Measurements from ENCODE around the gene TSNAX. TPM values are rescaled to one million over a fixed set of nuclear protein-coding genes. Genes with fewer than 3 reads are reported as not detected.

The TSNAX gene
- total RNA-seq, 1 experiment from 2014 or later: 38.0 TPM

DNA sequence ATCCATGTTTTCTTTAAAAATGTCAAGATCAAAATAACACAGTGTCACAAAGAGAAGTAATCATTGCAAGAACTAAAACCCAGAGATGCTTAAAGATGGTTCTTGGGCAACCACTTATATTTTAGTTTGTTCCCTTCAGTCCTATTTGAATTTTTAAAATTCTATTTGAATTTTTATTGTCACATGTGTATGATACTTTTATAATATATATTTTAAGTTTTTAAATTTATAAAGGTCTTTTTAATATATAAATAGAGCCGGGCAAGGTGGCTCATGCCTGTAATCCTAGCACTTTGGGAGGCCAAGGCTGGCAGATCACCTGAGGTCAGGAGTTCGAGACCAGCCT lies 75.8 kb downstream of the TSNAX start (continued):
- TF ChIP-seq, protein P1, sequence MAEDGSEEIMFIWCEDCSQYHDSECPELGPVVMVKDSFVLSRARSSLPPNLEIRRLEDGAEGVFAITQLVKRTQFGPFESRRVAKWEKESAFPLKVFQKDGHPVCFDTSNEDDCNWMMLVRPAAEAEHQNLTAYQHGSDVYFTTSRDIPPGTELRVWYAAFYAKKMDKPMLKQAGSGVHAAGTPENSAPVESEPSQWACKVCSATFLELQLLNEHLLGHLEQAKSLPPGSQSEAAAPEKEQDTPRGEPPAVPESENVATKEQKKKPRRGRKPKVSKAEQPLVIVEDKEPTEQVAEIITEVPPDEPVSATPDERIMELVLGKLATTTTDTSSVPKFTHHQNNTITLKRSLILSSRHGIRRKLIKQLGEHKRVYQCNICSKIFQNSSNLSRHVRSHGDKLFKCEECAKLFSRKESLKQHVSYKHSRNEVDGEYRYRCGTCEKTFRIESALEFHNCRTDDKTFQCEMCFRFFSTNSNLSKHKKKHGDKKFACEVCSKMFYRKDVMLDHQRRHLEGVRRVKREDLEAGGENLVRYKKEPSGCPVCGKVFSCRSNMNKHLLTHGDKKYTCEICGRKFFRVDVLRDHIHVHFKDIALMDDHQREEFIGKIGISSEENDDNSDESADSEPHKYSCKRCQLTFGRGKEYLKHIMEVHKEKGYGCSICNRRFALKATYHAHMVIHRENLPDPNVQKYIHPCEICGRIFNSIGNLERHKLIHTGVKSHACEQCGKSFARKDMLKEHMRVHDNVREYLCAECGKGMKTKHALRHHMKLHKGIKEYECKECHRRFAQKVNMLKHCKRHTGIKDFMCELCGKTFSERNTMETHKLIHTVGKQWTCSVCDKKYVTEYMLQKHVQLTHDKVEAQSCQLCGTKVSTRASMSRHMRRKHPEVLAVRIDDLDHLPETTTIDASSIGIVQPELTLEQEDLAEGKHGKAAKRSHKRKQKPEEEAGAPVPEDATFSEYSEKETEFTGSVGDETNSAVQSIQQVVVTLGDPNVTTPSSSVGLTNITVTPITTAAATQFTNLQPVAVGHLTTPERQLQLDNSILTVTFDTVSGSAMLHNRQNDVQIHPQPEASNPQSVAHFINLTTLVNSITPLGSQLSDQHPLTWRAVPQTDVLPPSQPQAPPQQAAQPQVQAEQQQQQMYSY (CRISPR knock-in tag; IDR thresholded peaks at IDR 0.05): no peak
- TF ChIP-seq, protein P2, sequence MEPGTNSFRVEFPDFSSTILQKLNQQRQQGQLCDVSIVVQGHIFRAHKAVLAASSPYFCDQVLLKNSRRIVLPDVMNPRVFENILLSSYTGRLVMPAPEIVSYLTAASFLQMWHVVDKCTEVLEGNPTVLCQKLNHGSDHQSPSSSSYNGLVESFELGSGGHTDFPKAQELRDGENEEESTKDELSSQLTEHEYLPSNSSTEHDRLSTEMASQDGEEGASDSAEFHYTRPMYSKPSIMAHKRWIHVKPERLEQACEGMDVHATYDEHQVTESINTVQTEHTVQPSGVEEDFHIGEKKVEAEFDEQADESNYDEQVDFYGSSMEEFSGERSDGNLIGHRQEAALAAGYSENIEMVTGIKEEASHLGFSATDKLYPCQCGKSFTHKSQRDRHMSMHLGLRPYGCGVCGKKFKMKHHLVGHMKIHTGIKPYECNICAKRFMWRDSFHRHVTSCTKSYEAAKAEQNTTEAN (CRISPR knock-in tag; IDR thresholded peaks at IDR 0.05): no peak
- TF ChIP-seq, protein P3, sequence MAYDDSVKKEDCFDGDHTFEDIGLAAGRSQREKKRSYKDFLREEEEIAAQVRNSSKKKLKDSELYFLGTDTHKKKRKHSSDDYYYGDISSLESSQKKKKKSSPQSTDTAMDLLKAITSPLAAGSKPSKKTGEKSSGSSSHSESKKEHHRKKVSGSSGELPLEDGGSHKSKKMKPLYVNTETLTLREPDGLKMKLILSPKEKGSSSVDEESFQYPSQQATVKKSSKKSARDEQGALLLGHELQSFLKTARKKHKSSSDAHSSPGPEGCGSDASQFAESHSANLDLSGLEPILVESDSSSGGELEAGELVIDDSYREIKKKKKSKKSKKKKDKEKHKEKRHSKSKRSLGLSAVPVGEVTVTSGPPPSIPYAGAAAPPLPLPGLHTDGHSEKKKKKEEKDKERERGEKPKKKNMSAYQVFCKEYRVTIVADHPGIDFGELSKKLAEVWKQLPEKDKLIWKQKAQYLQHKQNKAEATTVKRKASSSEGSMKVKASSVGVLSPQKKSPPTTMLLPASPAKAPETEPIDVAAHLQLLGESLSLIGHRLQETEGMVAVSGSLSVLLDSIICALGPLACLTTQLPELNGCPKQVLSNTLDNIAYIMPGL (CRISPR knock-in tag; IDR thresholded peaks at IDR 0.05): no peak
- TF ChIP-seq, protein P4, sequence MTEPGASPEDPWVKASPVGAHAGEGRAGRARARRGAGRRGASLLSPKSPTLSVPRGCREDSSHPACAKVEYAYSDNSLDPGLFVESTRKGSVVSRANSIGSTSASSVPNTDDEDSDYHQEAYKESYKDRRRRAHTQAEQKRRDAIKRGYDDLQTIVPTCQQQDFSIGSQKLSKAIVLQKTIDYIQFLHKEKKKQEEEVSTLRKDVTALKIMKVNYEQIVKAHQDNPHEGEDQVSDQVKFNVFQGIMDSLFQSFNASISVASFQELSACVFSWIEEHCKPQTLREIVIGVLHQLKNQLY (CRISPR knock-in tag; IDR thresholded peaks at IDR 0.05): no peak

DNA sequence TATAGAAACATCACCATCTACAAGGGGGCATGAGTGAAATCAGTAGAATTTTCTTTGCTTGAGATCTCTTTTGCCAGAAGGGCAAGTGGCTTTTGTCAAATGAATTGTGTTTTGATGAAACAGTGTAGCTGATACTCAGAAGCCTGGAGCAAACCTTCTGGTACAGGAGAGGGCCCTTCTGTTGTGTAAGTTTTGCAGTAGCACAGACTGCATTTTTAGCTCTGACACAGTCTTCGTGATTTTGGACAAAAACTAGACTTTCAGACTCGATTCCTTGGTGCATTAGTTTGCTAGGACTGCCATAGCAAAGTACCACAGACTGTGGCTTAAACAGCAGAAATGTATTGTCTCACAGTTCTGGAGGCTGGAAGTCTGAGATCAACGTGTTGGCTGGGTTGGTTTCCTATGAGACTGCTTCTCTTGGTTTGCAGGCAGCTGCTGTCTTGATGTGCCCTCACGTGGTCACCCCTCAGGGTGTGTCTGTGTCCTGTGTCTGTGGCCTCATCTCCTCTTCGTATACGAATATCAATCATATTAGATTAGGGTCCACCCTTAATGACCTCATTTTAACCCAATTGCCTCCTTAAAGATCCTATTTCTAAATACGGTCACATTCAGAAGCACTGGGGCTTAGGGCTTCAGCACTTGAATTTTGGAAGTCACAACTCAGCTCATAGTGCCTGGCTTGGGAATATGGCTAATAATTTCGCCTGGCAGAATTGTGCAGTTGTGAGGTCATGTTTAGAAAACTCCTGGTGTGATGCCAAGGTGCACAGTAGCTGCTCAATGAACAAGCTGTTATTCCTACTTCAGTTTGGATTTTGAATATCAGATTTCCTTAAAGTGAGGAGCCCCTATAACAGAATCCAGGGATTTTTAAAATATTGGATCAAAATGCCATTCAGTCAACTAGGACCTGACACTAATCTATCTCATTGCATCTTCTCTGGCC lies 77.0 kb downstream of the TSNAX start:
- ATAC-seq: no peak
- H3K9me3 Mint-ChIP-seq: no peaks in the 10 kb centered on the region
- H3K27ac Mint-ChIP-seq: no peak overlapping the region
- DNase-seq (ENCODE audit: low spot score): no peak
- peaks cover 11% of the 10 kb centered on the region for H3K27me3 Mint-ChIP-seq (ENCODE audit: low read depth)
- H3K36me3 Mint-ChIP-seq: no peaks in the 10 kb centered on the region
- no peak overlapping the region for H3K4me3 Mint-ChIP-seq
- ChIA-PET CTCF (no interaction called here), POLR2A (no interaction called here)
- peaks cover 6% of the 10 kb centered on the region for H3K4me1 Mint-ChIP-seq
- no peak for TF ChIP-seq RELA (CRISPR knock-in tag; IDR thresholded peaks at IDR 0.05; ENCODE audit: borderline replicate concordance)
- TF ChIP-seq, protein P5, sequence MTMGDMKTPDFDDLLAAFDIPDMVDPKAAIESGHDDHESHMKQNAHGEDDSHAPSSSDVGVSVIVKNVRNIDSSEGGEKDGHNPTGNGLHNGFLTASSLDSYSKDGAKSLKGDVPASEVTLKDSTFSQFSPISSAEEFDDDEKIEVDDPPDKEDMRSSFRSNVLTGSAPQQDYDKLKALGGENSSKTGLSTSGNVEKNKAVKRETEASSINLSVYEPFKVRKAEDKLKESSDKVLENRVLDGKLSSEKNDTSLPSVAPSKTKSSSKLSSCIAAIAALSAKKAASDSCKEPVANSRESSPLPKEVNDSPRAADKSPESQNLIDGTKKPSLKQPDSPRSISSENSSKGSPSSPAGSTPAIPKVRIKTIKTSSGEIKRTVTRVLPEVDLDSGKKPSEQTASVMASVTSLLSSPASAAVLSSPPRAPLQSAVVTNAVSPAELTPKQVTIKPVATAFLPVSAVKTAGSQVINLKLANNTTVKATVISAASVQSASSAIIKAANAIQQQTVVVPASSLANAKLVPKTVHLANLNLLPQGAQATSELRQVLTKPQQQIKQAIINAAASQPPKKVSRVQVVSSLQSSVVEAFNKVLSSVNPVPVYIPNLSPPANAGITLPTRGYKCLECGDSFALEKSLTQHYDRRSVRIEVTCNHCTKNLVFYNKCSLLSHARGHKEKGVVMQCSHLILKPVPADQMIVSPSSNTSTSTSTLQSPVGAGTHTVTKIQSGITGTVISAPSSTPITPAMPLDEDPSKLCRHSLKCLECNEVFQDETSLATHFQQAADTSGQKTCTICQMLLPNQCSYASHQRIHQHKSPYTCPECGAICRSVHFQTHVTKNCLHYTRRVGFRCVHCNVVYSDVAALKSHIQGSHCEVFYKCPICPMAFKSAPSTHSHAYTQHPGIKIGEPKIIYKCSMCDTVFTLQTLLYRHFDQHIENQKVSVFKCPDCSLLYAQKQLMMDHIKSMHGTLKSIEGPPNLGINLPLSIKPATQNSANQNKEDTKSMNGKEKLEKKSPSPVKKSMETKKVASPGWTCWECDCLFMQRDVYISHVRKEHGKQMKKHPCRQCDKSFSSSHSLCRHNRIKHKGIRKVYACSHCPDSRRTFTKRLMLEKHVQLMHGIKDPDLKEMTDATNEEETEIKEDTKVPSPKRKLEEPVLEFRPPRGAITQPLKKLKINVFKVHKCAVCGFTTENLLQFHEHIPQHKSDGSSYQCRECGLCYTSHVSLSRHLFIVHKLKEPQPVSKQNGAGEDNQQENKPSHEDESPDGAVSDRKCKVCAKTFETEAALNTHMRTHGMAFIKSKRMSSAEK (CRISPR knock-in tag; IDR thresholded peaks at IDR 0.05; ENCODE audit: borderline replicate concordance): no peak
- no peak for TF ChIP-seq RORB (CRISPR knock-in tag; IDR thresholded peaks at IDR 0.05)
- TF ChIP-seq, protein P6, sequence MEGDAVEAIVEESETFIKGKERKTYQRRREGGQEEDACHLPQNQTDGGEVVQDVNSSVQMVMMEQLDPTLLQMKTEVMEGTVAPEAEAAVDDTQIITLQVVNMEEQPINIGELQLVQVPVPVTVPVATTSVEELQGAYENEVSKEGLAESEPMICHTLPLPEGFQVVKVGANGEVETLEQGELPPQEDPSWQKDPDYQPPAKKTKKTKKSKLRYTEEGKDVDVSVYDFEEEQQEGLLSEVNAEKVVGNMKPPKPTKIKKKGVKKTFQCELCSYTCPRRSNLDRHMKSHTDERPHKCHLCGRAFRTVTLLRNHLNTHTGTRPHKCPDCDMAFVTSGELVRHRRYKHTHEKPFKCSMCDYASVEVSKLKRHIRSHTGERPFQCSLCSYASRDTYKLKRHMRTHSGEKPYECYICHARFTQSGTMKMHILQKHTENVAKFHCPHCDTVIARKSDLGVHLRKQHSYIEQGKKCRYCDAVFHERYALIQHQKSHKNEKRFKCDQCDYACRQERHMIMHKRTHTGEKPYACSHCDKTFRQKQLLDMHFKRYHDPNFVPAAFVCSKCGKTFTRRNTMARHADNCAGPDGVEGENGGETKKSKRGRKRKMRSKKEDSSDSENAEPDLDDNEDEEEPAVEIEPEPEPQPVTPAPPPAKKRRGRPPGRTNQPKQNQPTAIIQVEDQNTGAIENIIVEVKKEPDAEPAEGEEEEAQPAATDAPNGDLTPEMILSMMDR (IDR thresholded peaks at IDR 0.05): no peak
- no peak for TF ChIP-seq ZNF423 (CRISPR knock-in tag; IDR thresholded peaks at IDR 0.05)
- TF ChIP-seq, protein P7, sequence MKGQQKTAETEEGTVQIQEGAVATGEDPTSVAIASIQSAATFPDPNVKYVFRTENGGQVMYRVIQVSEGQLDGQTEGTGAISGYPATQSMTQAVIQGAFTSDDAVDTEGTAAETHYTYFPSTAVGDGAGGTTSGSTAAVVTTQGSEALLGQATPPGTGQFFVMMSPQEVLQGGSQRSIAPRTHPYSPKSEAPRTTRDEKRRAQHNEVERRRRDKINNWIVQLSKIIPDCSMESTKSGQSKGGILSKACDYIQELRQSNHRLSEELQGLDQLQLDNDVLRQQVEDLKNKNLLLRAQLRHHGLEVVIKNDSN (CRISPR knock-in tag; IDR thresholded peaks at IDR 0.05): no peak
- TF ChIP-seq, protein P3 (CRISPR knock-in tag; IDR thresholded peaks at IDR 0.05): no peak
- no peak for TF ChIP-seq MXD4 (CRISPR knock-in tag; IDR thresholded peaks at IDR 0.05; ENCODE audit: borderline replicate concordance)

Measured in WTC11 (cell line).